Tibial artery (tissue), 4 donors: ENCODE data around the gene SERPINE2.
"Not testable (repeated sequence)": the region's sequence is repeated elsewhere in the genome, so short reads cannot be mapped to it uniquely, and the experiment has no call there.

ENCODE experiments used
- DNase-seq, 2 donors: peaks; one replicate each; pipeline ENCODE4 v3.0.0-alpha.2; 2019
- H3K27ac ChIP-seq, 2 donors: fragments of 200-600 bp; sonication (generic) in 1 of 2; 1 replicate in 1 of 2; 2 replicates in 1 of 2; pipeline ENCODE4 v1.5.1; 2018 to 2019; ENCODE audit warnings: mild to moderate bottlenecking in 1 of 2
- H3K27me3 ChIP-seq, 2 donors: fragments of 200-600 bp; sonication (generic) in 1 of 2; one replicate each; pipeline versions ENCODE4 v1.5.1 to v1.6.0; 2016 to 2019
- H3K36me3 ChIP-seq, 3 donors: fragments of 200-600 bp; sonication (generic) in 2 of 3; one replicate each; pipeline ENCODE4 v1.5.1; 2016 to 2019; ENCODE audit warnings: mild to moderate bottlenecking in 2 of 3
- H3K4me1 ChIP-seq, 4 donors: fragments of 200-600 bp; sonication (generic) in 2 of 4; 1 replicate in 3 of 4; 2 replicates in 1 of 4; pipeline ENCODE4 v1.5.1; 2016 to 2019
- H3K4me3 ChIP-seq, 2 donors: fragments of 200-600 bp; sonication (generic) in 1 of 2; 1 replicate in 1 of 2; 2 replicates in 1 of 2; pipeline ENCODE4 v1.5.1; 2018 to 2019; ENCODE audit warnings: mild to moderate bottlenecking in 2 of 2
- H3K9me3 ChIP-seq, 3 donors: fragments of 200-600 bp; sonication (generic) in 1 of 3; one replicate each; pipeline ENCODE4 v1.5.1; 2016 to 2019
- intact Hi-C: fragments of 100-400 bp; cut with DNase I; formaldehyde crosslinking; loops from one replicate; pipeline ENCODE4 v1.15.0; 2023; ENCODE audit warnings: low total_unique reads
- TF ChIP-seq, protein P1 (sequence below), 2 experiments: fragments of 200-600 bp in 1 of 2; fragments of 450-650 bp in 1 of 2; IDR thresholded peaks; one replicate each; pipeline ENCODE4 v1.5.1; 2017 to 2019; ENCODE audit warnings: antibody characterized with exemption in 2 of 2, mild to moderate bottlenecking in 1 of 2, moderate library complexity in 1 of 2

SERPINE2 gene

DNA sequence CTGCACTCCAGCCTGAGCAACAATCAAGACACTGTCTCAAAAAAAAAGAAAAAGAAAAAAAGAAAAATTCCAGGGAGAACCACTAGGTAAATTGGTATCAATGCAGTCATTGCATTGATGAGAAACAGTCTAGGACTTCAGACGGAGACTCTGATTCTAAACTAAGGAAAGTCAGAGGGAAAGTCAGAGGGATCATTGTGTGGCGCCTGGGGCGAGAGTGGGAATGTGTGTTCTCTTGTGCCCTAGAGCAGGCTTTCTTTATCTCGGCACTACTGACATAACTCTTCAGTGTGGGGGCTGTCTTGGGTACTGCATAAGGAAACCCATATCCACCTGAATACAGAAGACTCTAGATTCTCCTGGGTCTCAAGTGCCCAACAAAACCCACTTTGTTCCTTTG, 24.8 kb downstream of the SERPINE2 start:
- Histone ChIP-seq H3K4me3 (no peak overlapping the region), H3K36me3 (no peaks in the 10 kb centered on the region), H3K9me3 (no peaks in the 10 kb centered on the region), H3K27ac (no peak overlapping the region), H3K4me1 (no peaks in the 10 kb centered on the region), H3K27me3 (no peaks in the 10 kb centered on the region)
- intact Hi-C loops, result no loop called here
- DNase-seq, result no peak
- TF ChIP-seq, protein P1, sequence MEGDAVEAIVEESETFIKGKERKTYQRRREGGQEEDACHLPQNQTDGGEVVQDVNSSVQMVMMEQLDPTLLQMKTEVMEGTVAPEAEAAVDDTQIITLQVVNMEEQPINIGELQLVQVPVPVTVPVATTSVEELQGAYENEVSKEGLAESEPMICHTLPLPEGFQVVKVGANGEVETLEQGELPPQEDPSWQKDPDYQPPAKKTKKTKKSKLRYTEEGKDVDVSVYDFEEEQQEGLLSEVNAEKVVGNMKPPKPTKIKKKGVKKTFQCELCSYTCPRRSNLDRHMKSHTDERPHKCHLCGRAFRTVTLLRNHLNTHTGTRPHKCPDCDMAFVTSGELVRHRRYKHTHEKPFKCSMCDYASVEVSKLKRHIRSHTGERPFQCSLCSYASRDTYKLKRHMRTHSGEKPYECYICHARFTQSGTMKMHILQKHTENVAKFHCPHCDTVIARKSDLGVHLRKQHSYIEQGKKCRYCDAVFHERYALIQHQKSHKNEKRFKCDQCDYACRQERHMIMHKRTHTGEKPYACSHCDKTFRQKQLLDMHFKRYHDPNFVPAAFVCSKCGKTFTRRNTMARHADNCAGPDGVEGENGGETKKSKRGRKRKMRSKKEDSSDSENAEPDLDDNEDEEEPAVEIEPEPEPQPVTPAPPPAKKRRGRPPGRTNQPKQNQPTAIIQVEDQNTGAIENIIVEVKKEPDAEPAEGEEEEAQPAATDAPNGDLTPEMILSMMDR (IDR thresholded peaks at IDR 0.05), result no peak

DNA sequence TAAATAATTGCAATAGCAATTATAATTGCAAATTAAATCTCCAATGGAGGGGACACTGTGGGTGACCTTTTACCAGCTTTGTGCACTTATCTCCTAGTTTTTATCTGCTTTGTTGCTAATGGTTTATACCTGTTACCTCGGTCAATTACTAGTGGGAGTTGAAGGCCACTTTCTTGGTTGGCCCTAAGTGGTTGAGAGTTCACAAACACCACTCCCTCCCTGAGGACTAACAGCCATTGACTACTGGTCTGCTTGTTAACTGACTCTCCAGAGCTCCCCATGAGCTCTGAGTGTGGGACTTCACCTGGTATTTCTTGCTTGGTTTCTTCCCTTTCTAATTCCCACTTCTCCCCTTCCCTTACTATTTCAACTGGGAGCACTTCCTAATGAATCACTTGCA, 27.2 kb downstream of the SERPINE2 start:
- intact Hi-C loops, result no loop called here
- Histone ChIP-seq H3K9me3 (no peaks in the 10 kb centered on the region), H3K4me3 (no peak overlapping the region), H3K27ac (no peak overlapping the region), H3K27me3 (no peaks in the 10 kb centered on the region), H3K4me1 (no peaks in the 10 kb centered on the region), H3K36me3 (no peaks in the 10 kb centered on the region)
- TF ChIP-seq, protein P1 (IDR thresholded peaks at IDR 0.05), result no peak
- DNase-seq, result no peak

- no peak overlapping the region for H3K4me3 ChIP-seq
- H3K36me3 ChIP-seq, result no peaks in the 10 kb centered on the region
- H3K9me3 ChIP-seq, result no peaks in the 10 kb centered on the region
- TF ChIP-seq, protein P1 (IDR thresholded peaks at IDR 0.05), result no peak
- DNase-seq, result no peak
- intact Hi-C loops, result no loop called here
- no peaks in the 10 kb centered on the region for H3K27me3 ChIP-seq
- no peaks in the 10 kb centered on the region for H3K4me1 ChIP-seq
- H3K27ac ChIP-seq, result no peak overlapping the region
Measured at GRCh38 chr2:224009605-224010315, 29.3 kb downstream of the SERPINE2 start.

- Histone ChIP-seq H3K4me1 (peaks cover 0 to 9% (median 8%) of the 10 kb centered on the region in 4 donors), H3K9me3 (no peaks in the 10 kb centered on the region), H3K4me3 (no peak overlapping the region), H3K27ac (no peak overlapping the region), H3K36me3 (no peaks in the 10 kb centered on the region), H3K27me3 (no peaks in the 10 kb centered on the region)
- TF ChIP-seq, protein P1 (IDR thresholded peaks at IDR 0.05), result no peak
- intact Hi-C loops, result no loop called here
- no peak for DNase-seq
Measured at GRCh38 chr2:224008702-224009261, 30.3 kb downstream of the SERPINE2 start.

- intact Hi-C loops, result no loop called here
- Histone ChIP-seq H3K27ac (no peak overlapping the region), H3K4me1 (peaks cover 0 to 21% (median 11%) of the 10 kb centered on the region in 4 donors), H3K4me3 (no peak overlapping the region), H3K36me3 (no peaks in the 10 kb centered on the region), H3K9me3 (no peaks in the 10 kb centered on the region), H3K27me3 (no peaks in the 10 kb centered on the region)
- TF ChIP-seq, protein P1 (IDR thresholded peaks at IDR 0.05), result no peak
- no peak for DNase-seq
Measured at GRCh38 chr2:224004105-224004695, 34.9 kb downstream of the SERPINE2 start.

GRCh38 chr2:224000662-224001061, 38.4 kb downstream of the SERPINE2 start:
- H3K4me3 ChIP-seq, H3K36me3 ChIP-seq, intact Hi-C loops: not testable (repeated sequence)

More at GRCh38 chr2:224000662-224001061, 38.4 kb downstream of the SERPINE2 start:
- not testable (repeated sequence) for H3K27ac ChIP-seq, DNase-seq, H3K9me3 ChIP-seq, H3K27me3 ChIP-seq
- H3K4me1 ChIP-seq, result peaks cover 0 to 22% (median 11%) of the 10 kb centered on the region in 4 donors
